GM19240 (cell line): ENCODE measurements around the gene C3orf20.
"Not testable (repeated sequence)": the region's sequence is repeated elsewhere in the genome, so short reads cannot be mapped to it uniquely, and the experiment has no call there.

Source experiments
- DNase-seq: peaks from one replicate; pipeline ENCODE4 v3.0.0; 2011; ENCODE audit warnings: low spot score; ENCODE audit not compliant: insufficient read length

Gene C3orf20

DNA sequence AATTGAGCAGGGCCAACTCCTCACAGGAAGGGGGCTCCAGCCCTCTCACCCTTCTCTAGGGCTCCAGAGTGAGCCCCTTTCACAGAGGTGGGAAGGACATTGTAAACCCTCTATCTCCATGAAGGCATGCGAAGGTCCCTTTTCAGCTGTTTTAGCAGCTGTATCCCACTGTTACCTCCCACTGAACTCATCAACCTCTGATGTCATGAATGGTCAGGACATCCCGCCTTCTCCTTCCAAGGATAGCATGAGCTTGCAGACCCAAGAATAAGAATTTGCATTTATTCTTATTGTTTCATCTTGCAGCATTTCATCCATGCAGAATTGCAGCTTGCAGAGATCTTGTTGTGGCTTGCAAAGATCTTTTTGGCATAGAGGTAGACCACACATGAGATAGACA is 119.5 kb downstream of the C3orf20 start:
- no peak for DNase-seq

- no peak for DNase-seq
Measured at GRCh38 chr3:14795996-14796395, 121.1 kb downstream of the C3orf20 start.

GRCh38 chr3:14796403-14797077 is 121.6 kb downstream of the C3orf20 start:
- DNase-seq, result no peak

DNA sequence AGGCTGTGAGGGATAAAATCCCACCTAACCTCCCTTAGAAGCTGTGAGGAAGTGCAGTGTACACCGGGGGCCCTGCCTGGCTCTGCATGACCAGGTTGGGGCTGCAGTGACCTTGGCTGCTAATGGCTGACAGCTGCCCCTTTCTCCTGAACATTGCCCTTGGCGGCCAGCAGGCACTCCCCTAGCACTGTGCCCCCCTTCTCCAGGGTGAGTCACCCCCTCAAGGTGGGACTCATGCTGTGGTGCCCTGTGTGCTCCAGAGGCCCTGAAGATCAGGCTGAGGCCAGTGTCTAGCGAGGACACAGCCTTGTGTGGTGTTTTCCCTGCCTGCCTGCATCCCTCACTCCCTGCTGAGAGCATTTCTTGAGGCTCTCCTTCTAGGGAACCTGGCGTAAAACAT is 122.8 kb downstream of the C3orf20 start:
- DNase-seq, result no peak

- no peak for DNase-seq
Measured at GRCh38 chr3:14798231-14798630, 123.3 kb downstream of the C3orf20 start.

- DNase-seq, result no peak
Measured at GRCh38 chr3:14799146-14799545, 124.2 kb downstream of the C3orf20 start.

- DNase-seq, result no peak
Measured at GRCh38 chr3:14801031-14801430, 126.1 kb downstream of the C3orf20 start.

- DNase-seq, result no peak
Measured at GRCh38 chr3:14801668-14802380, 126.9 kb downstream of the C3orf20 start.

DNA sequence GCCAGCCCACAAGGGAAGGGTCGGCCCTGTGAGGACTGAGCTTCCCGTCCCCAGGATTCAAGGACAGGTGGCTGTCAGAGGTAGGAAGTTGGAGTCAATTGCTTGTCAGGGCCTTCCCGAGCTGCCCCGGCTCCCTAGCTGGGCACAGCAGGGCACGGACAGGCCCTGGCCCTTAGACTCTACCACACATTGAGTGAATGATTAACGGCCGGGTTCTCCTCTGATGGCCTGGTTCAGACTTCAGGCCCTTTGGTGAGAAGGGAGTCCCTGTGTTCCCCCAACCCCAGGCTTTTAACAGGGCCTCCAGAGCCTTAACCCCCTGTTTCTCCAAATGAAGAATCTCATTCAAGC is 127.4 kb downstream of the C3orf20 start:
- DNase-seq, result no peak

DNA sequence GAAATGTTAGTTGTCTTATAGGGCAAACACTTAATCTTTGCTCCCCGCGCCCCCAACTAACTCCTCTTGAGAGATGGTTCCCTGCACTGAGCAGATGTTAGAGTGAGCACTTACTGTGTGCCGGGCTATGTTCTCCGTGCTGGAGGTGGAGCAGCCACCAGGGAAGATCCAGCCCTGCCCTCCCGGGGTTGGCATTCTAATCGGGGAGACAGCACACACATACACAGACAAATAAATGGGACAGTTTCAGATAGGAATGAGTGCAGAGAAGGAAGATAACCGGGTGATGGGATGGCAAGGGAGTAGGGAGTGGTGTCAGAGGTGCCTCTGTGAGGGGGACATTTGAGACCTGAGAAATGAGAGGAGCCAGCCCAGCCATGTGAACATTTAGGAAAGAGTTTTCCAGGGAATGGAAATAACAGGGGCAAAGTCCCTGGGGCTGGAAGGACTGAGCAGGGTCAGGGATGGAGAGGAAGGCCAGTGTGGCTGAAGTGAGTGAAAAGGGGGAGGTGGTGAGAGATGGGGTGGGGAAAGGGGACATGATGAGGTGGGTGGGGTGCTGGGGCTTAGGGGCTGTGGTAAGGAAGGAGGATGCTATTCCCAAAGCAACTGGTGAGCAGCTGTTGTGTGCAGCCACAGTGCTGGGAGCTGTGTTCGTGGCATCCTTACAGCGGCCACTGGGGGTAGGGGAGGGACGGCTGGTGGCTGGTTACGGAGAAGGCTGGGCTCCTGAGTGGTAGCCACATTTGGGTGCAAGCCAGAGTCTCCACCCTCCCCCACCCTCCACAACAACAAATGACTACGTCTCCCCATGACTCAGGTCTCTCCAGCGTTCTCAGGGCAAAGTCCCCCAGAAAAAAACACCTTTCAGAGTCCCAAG is 128.4 kb downstream of the C3orf20 start:
- DNase-seq, result no peak

DNA sequence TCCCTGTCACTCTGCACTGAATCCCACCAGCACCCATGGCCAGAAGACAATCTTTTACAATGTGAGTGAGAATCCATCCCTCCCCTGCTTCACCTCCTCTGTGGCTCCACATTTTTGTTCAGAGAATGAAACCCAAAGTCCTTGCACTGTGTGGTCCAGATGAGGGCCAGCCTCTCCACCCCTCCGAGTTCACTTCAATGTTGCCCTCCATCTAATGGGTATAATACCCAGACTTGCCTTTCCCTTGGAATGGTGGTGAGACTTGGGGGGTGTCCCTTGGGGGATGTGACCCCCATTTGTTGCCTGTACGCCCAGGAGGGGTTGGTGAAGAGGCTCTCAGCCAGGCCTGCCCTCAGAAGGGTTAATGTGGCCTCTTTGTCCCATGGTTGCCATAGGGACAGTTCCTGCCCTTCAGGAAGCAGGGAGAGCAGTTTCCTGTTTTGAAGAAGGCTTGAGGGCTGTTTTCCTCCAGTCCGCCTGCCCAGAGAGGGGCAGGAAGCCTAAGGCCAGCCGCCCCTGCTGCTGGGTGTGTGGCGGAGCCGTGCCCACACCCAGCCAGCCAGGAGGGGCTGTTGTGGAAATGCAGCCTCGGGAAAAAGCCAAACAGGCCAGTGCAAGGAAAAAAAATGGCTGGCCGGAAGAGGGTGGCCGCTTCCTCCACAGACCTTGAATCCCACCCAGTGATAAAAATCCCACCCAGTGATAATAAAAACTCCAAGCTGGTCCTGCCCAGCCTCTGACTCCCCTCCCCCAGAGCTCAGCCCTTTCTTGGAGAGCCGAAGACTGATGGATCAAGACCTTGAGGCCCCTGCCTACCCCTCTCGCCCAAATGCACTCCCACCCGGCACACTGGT is 129.3 kb downstream of the C3orf20 start:
- no peak for DNase-seq

- no peak for DNase-seq
Measured at GRCh38 chr3:14804835-14805780, 130.2 kb downstream of the C3orf20 start.

DNA sequence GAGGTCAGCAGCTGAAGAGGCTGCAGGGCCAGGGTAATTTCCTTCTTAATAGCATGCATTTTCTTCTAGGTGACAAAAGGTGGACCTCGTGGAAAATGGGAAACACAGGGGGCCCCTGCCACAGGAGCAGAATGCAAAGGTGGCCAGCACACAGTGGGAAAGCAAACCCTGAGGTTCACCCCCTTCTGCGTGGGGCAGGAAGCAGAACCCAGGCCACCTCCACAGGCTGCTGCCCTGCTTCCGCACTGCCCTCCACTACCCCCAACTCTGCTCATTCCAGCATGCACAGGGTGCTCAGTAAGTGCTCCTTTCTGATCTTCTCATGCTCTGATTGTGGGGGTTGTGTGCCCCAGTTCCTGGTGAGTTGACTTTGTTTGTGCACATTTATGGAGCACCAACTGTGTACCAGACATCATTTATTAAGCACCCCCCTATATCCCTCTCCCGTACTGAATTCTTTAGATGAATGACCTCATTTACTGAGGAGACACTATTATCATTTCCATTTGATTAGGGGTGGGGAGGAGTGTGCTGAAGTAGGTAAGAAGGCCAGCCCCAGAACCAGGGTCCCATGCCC is 131.1 kb downstream of the C3orf20 start:
- no peak for DNase-seq

GRCh38 chr3:14806641-14807263 is 131.8 kb downstream of the C3orf20 start:
- no peak for DNase-seq

DNA sequence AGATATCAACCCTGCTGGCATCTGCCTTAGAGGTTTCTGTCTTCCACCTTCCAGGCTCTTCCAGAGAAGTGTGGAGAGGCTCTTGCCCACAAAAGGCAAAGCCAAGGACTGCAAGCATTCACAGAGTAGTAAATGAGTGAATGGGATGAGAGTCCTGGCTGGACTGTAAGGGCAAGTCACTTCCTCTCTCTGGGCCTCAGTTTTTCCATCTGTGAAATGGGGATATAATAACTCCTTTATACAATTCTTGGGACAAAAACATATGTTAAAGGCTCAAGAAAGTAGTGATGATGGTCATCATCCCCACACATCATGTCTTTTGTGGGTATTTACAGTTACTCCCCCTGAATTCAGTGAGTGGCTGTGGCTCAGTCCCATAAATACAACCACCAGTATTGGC is 133.1 kb downstream of the C3orf20 start:
- no peak for DNase-seq

DNA sequence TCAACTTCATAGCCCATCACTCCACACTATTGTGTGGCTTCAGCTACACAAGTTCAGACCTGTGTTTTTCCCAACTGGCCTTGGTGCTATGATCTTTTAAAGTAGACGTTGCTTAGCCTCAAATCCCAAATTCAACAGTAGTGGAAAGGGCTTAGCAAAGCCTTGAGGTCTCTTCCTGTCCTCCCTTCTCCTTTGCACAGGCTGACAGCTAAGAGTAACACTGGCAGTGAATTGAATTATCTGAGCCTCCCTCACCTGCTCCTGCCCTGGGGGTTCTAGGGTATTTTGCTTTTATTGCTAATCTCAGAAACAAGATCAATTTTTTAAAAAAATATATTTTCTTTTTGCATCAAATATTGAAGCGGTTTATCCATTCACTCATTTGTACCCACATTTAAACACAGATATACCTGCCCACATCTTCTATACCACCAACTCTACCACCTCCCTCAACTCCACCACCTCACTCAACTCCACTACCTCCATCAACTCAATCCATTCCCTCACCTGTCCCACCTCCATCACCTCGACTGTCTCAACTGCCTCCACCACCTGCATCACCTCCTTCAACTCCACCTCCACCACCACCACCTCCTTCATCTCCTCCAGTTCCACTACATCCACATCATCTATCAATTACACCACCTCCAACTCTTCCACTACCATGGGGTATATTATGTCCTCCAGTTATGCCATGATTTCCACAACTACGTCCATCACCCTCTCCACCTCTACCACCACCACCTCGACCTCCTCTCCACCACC is 133.7 kb downstream of the C3orf20 start:
- no peak for DNase-seq

- not testable (repeated sequence) for DNase-seq
Measured at GRCh38 chr3:14809611-14810010, 134.7 kb downstream of the C3orf20 start.

GRCh38 chr3:14810070-14810791 is 135.3 kb downstream of the C3orf20 start:
- no peak for DNase-seq
